Measurements from ENCODE around the gene GBP6.
"Not testable (repeated sequence)": the region's sequence is repeated elsewhere in the genome, so short reads cannot be mapped to it uniquely, and the experiment has no call there.

GBP6 gene, protein sequence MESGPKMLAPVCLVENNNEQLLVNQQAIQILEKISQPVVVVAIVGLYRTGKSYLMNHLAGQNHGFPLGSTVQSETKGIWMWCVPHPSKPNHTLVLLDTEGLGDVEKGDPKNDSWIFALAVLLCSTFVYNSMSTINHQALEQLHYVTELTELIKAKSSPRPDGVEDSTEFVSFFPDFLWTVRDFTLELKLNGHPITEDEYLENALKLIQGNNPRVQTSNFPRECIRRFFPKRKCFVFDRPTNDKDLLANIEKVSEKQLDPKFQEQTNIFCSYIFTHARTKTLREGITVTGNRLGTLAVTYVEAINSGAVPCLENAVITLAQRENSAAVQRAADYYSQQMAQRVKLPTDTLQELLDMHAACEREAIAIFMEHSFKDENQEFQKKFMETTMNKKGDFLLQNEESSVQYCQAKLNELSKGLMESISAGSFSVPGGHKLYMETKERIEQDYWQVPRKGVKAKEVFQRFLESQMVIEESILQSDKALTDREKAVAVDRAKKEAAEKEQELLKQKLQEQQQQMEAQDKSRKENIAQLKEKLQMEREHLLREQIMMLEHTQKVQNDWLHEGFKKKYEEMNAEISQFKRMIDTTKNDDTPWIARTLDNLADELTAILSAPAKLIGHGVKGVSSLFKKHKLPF

DNA sequence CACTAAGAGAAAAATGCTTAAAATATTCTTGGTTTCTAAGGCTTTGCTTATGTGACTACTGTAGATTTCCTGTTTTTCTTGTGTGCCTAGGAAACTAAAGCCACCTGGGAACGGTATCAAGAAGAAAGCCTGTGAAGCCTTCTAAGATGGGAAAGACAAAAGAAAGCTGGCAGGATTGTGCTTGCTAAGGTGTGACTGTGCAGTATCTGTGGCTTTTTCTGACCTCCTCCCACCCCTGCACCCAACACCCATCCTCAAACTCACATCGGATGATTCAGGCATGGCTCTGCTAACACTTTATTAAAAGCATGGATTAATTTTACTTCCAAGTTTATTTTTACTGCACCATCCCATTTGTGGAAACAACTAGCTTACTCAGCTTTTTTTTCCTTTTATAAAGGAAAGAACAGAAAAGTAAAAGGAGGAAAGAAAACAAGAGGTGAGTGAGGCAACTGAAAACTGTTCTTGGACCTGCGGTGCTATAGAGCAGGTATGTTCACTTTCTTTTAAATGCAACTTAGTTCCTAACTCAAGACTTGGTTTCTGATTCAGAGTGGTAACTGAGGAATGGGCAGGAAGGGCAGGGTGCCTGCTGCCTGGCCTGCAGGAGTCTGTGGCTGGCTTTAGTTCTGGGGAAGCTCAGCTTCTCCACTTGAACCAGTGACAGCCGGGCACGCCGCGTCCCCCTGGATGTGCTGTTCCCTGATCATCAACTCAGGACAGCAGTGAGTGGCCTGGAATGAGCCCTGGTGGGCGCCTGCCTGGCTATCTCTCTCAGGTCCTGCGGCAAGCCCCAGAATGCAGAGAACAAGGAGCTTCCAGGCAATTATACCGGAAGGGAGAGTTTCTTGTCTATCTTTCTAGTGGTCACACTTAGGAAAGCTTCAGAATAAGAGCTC lies at the start of gene GBP6:
Gene GBP6, plus strand, starts transcription at position 422 of the 899 bp plus-strand sequence. CDS start 4,493 bp downstream, outside the sequence.
- no peak for DNase-seq

DNA sequence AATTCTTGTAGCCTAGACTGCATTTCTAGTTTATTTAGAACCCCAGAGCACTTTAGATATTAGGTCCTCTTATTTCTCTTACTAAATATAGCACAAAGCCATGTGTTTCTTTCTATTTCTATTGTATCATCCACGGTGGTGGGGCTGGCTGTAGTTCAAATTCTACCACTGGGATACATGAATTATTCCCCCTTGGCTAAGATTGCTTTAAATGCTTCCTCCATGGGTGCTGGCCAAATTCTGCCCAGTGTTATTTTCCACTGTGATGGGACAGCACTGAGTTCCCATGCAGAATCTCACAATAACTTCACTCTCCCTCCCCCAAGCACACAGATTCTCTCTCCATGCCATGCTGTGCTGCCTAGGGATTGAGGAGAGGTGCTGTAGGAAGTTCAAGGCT lies 41.5 kb upstream of the GBP6 start:
- DNase-seq = no peak

DNA sequence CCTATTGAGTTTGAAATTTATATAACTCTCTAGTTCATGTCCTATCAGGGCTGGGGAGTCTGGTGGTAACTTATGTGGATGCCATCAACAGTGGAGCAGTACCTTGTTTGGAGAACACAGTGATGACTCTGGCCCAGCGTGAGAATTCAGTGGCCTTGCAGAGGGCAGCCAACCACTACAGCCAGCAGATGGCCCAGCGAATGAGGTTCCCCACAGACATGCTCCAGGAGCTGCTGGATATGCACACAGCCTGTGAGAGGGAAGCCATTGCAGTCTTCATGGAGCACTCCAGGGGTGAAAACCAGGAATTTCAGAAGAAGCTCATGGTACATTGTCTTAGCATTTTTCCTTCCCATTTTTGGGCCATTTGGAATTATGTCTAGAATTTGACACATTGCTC lies 32.0 kb upstream of the GBP6 start:
- DNase-seq = no peak

DNA sequence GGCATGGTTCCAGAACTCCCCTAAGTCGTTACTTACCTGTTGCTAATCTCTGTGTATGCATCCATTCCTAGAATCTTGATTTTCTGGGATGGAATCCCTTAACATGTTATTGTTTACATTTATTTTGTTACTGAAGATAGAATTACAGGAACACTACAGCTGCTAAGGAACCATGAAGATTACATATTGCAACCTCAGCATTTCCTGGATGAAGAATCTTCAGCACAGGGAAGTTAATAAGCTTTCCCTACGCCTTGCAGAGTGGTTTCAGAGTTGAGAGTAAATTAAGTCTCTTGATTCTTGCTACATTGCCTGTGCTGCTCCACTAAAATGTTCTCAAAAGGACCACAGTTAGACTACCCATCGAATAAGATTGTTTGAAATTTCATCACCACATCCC lies 31.4 kb upstream of the GBP6 start:
- DNase-seq = no peak

DNA sequence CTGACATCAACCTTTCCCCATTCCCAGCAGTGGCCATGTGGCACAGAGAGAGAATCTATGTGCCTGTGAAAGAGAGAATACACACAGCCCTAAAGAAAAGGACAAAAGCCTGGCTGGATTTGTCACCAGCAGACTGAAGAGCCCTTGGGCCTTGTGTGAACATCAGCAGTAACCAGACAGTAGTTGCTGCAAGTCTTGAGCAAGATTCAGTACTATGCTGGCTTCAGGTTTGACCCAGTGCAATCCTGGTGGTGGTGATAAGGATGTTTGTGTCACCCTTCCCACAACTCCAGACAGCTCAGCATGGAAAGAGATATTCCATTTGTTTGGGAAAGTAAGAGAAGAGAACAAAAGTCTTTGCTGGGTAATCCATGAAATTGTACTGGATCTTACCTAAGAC lies 28.4 kb upstream of the GBP6 start:
- no peak for DNase-seq

DNA sequence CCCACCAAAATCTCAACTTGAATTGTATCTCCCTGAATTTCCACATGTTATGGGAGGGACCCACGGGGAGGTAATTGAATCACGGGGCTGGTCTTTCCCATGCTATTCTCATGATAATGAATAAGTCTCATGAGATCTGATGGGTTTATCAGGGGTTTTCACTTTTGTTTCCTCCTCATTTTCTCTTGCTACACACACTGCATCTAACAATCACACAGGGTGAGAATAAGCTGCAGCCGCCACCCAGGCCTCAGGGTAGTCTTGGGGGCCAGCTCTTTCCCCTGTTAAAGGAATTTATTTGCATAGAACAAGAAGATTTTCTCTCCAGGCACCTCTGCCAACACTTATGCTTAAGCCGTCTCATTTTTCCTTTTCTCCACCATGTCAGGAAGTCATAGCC lies 26.0 kb upstream of the GBP6 start:
- no peak for DNase-seq

DNA sequence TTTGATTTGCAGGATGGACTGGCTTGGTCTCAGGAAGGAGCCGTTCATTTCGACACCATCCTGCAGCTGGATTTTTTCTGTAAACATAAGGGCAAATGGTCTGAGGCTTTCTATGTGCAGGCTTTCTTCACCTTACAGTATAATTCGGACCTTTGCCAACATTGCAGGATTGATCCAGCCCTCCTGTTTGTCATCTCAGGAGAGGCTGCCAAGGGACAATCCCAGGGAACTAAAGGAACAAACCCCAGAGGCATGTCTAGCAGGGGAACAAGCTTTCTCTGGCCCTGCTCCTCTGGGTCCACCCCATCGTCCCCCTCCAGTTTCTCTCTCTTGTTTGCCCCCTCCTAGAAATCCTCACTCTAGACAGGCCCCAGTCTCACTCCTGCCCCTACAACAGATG lies 24.8 kb upstream of the GBP6 start:
- no peak for DNase-seq

DNA sequence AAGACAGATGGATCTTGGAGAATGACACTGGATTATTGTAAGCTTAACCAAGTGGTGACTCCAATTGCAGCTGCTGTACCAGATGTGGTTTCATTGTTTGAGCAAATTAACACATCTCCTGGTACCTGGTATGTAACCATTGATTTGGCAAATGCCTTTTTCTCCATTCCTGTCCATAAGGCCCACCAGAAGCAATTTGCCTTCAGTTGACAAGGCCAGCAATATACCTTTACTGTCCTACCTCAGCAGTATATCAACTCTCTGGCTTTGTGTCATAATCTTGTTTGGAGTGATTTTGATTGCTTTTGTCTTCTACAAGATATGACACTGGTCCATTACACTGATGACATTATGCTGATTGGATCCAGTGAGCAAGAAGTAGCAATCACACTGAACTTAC lies 18.4 kb upstream of the GBP6 start:
- not testable (repeated sequence) for DNase-seq

DNA sequence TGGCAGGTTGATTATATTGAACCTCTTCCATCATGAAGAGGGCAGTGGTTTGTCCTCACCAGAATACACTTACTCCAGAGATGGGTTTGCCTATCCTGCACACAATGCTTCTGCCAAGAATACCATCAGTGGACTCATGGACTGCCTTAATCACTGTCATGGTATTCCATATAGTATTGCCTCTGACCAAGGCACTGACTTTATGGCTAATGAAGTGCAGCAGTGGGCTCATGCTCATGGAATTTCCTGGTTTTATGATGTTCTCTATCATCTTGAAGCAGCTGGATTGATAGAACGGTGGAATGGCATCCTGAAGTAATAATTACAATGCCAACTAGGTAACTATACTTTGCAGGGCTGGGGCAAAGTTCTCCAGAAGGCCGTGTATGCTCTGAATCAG lies 16.6 kb upstream of the GBP6 start:
- DNase-seq = no peak

DNA sequence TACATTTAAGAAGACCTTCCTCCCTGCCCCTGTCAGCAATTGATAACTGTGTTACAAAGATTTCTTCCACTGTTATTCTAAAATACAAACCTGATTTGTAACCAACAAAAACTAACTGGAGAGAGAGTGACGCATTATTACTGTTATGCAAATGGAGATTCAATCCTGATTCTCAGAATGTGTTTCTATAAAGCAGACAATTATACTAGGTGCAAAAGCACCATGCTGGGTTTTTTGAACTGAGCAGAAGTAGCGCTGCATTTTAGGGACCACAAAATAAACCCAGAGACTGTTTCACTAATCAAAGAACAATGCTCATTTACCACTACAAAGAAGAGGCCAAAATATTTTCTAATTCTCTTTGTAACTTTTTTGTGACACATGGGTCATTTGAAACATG lies 13.6 kb upstream of the GBP6 start:
- DNase-seq = no peak

DNA sequence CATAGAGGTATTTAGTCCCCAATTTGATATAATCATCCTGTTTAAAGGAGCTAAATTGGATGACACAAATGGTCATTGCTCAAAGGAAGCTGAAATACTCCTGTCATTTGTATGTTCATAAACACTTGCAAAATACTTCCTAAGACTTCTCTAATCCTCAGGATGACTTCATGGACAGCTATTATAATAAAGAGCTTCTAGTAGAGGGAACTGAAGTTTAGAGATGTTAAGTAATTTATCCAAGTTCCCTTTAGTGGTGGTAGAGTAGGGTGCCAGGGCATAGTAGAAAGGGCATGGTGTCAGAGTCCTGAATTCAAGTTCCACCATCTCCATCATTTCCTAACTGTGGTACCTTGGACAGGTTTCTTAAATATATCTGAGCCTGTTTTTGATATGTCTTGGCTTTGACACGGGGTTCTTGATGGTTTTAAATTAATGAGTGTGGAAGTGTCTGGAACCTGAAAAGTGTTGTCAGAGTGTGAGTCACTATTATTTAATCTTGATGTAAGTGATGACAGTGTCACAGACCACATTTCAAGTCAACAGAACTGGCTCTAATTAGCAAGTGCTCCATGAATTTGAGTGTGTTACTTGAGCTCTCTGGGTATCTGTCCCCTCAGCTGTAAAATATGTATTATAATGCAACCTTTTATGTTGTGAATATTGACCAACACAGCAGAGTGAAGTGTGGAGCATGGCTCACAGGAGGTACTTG lies 12.1 kb upstream of the GBP6 start:
- DNase-seq = no peak

DNA sequence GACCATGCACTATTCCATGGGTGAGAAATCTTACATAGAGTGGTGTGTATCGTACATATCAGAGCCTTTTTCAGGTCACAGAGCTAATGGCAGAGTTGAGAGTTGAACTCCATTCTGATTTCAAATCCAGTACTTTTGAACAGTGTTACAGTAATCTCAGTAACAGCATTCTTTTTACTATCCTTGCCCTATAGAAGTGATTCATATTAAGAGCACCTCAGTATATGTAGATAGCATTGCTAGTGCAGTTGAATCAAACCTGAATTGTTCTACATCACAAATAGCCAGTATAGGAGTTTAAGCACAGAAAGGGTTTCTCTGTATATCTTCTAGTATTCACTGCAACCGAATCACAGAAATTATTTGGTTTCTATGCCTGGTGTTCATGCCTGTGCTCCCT lies 11.4 kb upstream of the GBP6 start:
- no peak for DNase-seq

DNA sequence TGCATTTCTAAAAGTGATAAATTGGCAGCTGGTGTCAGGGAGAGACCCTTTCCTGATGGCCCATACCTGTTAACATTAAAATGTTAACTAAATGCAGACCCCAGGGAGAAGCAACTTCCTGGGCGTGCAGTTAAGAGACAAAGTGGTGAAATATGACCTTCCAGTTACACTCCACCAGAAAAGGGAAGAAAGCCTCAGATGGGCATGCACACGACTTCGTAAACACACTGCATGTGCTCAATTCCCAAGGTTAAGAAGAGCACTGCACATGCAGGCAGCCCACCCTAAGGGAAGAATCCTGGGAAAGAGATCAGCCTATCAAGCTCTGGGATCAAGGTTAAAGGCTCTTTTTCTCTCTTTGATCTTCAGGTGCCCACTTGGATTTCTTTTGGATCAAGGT lies 9.7 kb upstream of the GBP6 start:
- DNase-seq = no peak

DNA sequence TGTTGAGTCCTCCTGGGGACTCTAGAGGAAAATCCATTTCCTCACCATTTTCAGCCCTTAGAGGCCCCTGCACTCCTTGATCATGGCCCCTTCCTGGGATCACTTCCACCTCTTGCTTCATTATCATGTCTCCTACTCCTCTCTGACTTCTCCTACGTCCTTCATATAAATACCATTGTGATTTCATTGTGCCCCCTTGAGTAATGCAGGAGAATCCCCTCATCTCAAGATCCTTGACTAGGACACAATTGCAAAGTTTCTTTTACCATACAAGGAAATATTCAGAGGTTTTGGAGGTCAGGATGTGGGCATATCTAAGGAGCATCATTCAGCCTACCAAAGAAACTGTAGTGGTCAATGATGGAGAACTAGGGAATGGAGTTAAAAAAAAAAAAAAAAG lies 8.8 kb upstream of the GBP6 start:
- no peak for DNase-seq

DNA sequence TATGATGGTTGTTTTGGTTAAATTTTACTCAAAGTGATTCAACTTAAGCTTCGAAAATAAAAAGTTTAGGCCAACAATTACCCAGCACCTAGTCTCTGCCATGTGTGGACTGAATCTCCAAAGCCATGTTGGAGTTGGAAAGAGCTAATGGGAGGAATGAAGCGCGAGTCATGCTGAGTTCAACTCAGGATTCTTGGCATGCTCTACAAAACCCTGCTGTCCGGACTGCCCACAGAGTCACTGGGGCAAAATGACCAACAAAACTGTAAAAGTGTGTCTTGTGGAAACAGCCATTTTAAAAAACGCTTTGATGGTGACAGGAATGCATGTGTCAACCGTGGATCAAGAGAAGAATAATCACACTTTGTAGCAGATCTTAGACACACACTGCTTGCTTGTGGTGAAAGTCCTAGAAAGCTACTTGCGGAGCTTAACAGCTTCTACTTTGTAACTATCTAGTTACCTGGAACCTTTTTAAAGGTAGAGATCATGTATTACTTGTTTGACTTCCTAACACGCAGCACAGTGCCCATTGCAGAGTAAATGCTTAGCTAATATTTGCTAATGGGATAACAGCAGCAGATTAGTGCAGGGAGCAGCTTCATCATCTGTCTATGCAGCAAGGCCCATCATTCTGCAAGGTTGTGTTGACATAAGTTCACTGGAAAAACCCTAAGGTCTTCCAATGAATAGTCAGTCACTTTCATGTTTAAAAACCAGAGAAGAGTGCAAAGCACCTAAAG lies 7.0 kb upstream of the GBP6 start:
- no peak for DNase-seq

DNA sequence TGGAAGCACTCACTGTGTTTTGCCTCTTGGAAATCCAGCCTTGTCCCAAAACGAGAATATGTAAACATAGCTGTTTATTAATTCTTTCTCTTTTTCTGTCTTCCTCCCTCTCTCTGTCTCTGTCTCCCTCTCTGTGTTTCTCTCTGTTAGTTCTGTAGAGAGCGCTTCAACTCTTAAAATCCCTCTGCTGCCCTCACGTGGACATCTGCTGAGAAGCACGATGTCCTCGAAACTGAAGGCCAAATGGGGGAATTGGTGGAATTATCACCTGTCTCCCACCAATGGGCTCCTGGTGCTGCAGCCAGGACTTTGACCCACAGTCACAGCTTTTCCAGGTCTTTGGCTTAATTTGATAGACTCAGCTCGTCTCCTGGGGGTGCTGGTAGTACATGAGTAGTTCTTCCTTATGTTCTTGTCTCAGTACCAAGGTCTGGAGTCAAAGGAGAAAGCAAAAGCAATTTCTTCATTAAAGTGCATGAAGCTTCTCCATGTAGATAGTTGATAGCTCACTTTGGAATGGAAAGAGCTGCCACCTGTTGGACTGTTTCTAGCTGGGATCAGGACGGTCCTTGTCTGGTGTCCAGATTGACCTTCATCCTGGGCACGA lies 5.5 kb upstream of the GBP6 start:
- peak in 44 of 51 donors; percentile 1 to 74 (median 38) for DNase-seq

DNA sequence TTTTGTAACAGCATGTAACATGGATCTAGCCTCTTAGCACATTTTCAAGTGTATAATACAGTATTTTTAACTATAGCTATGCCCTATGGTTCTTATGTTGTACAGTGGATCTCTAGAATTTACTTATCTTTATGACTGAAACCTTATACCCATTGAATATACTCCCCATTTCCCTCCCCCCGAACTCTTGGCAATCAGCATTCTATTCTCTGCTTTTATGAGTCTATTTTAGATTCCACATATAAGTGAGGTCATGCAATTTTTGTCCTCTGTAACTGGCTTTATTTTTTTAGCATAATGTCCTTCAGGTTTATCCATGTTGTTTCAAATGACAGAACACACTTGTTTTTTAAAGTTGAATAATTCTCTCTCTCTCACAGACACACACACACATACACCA lies 3.1 kb upstream of the GBP6 start:
- no peak for DNase-seq

DNA sequence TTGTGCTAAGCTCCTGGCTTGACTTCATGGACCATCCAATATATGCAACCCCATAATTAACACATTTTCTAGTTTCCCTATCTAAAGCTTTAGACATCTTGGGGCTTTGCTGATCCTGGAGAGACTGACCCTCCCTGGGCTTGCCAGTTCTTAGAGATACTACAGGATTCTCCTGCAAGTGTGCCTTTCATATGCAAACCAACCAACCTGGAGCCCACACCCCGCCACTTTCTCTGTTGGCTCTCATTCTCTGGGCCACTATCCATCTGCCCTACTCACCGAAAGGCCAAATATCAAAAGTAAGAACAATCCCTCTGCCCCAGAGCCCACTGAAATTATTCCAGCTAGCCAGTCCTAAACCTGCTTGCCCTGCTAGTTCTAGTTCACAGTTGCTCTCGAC lies 2.2 kb upstream of the GBP6 start:
- DNase-seq = no peak

DNA sequence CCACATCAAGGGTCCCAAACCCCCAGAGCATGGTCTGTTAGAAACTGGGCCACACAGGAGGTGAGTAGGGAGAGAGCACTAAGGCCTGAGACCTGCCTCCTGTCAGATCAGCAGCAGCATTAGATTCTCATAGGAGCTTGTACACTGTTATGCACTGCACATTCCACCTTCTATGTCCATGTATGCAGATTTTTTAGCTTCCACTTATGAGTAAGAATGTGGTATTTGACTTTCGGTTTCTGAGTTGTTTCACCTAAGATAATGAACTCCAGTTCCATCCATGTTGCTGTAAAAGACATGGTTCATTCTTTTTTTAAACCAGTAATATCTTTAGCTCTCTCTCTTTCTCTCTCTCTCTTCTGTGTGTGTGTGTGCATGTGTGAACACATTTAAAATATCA lies 663 bp upstream of the GBP6 start:
- DNase-seq = no peak

DNA sequence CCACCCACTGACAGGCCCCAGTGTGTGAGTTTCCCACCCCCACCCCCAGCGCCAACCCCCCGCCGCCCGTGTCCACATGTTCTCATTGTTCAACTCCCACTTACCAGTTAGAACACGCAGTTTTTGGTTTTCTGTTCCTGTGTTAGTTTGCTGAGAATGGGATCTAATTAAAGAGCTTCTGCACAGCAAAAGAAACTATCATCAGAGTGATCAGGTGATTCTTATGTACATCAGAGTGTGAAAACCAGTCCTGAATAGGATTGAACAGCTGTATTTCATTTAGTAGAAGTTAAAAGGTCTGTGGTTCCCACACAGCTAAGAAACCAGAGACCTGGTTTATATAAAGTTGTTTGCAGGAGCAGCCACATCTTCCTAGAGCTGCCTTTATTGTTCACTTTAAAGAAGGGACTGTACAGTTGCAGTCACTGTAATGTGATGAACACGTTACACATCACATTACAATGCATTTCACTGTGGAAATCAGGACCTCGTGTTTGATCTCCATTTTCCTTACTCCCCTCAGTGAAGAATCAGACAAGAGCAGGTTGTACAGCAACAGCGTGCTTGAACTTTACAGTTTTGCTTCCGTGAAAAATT lies 1.2 kb downstream of the GBP6 start:
- no peak for DNase-seq
